GM21367 (cell line): Measurements from ENCODE around the gene OAF.

Source experiments
- ATAC-seq: cut with Tn5 transposase; IDR thresholded peaks from one replicate; pipeline ENCODE4 v1.9.1; 2021; ENCODE audit not compliant: unreplicated experiment

The OAF gene

GRCh38 chr11:120199613-120200012 is 11.2 kb upstream of the OAF start:
- ATAC-seq: no peak

GRCh38 chr11:120200677-120201076 is 10.2 kb upstream of the OAF start:
- ATAC-seq: no peak

GRCh38 chr11:120201653-120202052 is 9.2 kb upstream of the OAF start:
- ATAC-seq: no peak

- ATAC-seq: no peak
These were observed 7.2 kb upstream of the OAF start for GRCh38 chr11:120203626-120204025.

- ATAC-seq: no peak
These were observed 5.2 kb upstream of the OAF start for GRCh38 chr11:120205596-120206161.

GRCh38 chr11:120207512-120207911 is 3.3 kb upstream of the OAF start:
- ATAC-seq: no peak

- no peak for ATAC-seq
These were observed 2.8 kb upstream of the OAF start for GRCh38 chr11:120208001-120208441.

- ATAC-seq: no peak
These were observed 2.1 kb upstream of the OAF start for GRCh38 chr11:120208777-120209176.

GRCh38 chr11:120209746-120210625 is 846 bp upstream of the OAF start:
- ATAC-seq: no peak

GRCh38 chr11:120211522-120212258 is 858 bp downstream of the OAF start:
- no peak for ATAC-seq

GRCh38 chr11:120212259-120212878 is 1.5 kb downstream of the OAF start:
- ATAC-seq: no peak

GRCh38 chr11:120212926-120213325 is 2.1 kb downstream of the OAF start:
- ATAC-seq: no peak

- no peak for ATAC-seq
These were observed 3.7 kb downstream of the OAF start for GRCh38 chr11:120214581-120214980.

- no peak for ATAC-seq
These were observed 4.8 kb downstream of the OAF start for GRCh38 chr11:120215634-120216033.

- ATAC-seq: no peak
These were observed 5.7 kb downstream of the OAF start for GRCh38 chr11:120216426-120217102.

GRCh38 chr11:120217526-120217925 is 6.7 kb downstream of the OAF start:
- ATAC-seq: no peak

GRCh38 chr11:120217941-120218694 is 7.3 kb downstream of the OAF start:
- no peak for ATAC-seq

- no peak for ATAC-seq
These were observed 7.8 kb downstream of the OAF start for GRCh38 chr11:120218695-120219033.

- no peak for ATAC-seq
These were observed 8.6 kb downstream of the OAF start for GRCh38 chr11:120219232-120219937.
